Measurements from ENCODE around the gene KPNA6.

The KPNA6 gene

DNA sequence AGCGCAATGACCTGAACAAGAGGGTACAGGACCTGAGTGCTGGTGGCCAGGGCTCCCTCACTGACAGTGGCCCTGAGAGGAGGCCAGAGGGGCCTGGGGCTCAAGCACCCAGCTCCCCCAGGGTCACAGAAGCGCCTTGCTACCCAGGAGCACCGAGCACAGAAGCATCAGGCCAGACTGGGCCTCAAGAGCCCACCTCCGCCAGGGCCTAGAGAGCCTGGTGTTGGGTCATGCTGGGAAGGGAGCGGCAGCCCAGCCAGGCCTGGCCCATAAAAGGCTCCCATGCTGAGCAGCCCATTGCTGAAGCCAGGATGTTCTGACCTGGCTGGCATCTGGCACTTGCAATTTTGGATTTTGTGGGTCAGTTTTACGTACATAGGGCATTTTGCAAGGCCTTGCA, 87.1 kb downstream of the KPNA6 start:
- no peak for DNase-seq

DNA sequence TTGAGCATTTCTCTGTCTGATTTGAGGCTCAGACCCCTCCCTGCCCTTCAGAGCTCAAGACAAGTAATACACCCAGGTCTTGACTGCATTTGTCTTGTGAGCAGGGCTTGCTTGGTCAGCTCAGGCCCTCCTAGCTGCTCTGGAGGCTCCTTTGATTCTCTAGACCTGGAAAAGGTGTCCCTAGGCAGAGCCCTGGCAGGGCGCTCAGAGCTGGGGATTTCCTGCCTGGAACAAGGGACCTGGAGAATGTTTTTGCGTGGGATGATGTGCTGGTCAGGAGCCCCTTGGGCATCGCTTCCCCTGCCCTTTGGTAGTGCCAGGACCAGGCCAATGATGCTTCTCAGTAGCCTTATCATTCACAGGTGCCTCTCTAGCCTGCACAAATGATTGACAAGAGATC, 87.7 kb downstream of the KPNA6 start:
- no peak for DNase-seq

DNA sequence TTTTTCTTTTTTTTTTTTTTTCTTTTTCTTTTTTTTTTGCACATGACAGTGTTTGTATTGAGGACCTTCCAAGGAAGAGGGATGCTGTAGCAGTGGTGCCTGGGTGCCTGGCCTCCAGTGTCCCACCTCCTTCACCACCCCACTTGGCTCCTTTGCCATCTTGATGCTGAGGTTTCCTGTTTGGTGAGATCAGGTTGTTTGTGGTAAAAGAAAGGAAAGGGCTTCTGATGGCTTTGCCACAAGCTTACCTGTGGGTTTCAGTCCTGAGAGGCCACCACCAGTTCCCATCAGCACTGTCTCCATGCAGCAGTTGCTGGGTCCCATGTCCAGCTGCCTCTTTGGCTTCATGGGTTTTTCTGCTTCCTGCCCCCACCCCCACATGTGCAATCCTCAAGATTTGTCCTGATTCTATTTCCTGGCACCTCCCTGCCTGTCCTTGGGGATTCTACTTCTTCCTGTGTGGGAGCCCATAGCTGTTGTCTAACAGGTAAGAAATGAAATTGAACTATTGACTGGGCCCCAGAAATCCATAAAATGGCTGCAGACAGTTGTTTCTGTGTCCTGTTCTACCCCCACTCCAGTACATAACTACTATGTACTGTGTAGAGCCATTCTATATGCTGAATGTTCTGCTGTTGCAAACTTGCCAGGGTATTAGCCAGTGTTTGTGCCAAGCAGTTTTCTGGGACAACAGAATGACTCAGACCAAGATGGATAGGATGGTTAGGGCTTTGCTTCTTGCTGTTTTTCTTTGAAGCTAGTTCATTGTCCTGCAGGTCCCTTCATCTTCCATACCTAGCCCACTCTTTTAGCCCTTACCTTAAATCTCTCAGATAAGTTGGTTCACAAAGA, 88.3 kb downstream of the KPNA6 start:
- peak; percentile 46 for DNase-seq

DNA sequence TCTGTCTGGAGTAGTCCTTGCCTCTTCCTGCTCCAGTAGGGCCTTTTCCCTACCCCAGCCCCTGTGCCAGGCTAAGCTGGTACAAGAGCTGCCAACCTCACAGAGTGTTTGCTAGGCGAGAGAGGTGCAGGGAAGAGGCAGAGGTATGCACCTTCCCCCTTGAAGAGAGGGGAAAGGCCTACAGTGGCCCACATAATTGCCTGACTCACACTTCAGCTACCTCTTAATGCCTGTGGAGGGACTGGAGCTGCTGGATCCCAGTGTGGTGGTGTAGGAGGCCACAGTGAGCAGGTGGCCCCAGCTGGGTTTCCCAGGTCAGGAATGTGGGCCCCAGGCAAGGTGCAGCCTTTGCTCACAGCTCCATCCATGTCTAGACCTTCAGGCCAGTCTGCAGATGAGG, 89.2 kb downstream of the KPNA6 start:
- no peak for DNase-seq

DNA sequence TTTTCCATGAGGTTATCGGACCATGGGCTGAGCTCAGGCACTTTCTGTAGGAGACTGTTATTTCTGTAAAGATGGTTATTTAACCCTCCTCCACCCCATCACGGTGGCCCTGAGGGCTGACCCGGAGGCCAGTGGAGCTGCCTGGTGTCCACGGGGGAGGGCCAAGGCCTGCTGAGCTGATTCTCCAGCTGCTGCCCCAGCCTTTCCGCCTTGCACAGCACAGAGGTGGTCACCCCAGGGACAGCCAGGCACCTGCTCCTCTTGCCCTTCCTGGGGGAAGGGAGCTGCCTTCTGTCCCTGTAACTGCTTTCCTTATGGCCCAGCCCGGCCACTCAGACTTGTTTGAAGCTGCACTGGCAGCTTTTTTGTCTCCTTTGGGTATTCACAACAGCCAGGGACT, 90.0 kb downstream of the KPNA6 start:
- no peak for DNase-seq

DNA sequence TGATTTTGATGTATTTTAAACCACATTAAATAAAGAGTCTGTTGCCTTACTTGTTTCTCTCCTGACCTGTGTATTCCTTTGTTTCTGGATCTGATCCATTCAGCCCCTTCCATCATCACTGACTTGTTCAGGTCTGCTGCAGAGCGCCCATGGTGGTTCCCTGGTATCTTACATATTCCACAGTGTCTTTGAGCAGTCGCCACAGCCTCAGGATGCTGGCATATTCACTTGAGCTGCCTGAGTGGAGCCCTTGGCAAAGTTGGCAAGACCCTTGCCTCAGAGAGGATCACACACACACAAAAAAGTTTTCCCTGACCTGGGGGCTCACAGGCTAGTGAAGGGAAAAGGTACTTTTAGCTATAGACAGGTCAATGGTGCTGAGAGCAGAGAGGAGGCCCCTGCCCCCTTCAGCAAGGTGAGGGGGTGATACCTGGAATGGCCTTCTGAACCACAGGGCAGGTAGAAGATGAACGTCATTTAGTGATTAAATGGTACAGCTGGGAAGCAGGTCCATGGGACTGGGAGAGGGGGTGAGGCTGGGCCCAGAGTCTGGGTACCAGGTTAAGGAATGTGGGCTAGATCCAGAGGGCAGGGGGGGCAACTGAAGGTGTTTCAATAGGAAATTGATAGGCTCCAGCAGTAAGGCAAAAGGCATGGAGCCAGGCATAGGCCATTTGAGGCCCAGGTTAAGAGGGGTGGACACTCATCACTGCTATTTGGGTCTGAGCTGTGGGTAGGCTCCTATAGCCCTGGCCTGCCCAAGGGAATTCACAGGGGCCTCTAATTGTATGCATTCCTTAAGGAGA, 90.6 kb downstream of the KPNA6 start:
- no peak for DNase-seq

DNA sequence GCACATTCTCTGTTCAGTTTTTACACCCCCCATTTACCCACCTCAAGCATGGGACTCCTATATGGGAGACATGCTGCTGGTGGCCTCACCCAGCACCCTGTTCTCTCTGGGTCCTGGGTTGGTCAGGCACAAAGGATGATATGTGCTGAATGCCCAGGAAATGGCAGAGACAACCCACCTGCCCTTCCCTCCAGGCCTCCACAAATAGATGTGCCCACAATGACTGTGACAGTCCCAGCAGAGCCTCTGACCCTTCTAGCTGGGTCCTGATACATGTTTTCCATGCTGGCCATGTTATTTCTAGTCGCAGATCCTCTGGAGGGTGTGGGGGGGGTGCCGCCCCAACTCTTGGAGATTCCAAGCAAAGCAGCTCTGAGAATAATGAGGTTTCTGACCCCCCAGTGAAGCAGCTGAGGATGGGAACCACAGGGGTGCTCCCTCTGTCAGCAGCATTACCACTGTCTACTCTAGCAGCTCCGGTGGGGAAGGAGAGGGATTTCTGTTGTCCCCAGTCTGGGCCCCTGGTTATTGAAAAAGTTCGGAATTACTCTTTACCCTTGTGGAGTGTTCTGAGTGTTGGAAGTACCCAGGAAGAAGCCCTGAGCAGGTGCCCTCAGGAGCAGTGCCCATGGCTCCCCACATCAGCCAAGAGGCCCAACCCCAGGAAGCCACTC, 91.3 kb downstream of the KPNA6 start:
- no peak for DNase-seq

DNA sequence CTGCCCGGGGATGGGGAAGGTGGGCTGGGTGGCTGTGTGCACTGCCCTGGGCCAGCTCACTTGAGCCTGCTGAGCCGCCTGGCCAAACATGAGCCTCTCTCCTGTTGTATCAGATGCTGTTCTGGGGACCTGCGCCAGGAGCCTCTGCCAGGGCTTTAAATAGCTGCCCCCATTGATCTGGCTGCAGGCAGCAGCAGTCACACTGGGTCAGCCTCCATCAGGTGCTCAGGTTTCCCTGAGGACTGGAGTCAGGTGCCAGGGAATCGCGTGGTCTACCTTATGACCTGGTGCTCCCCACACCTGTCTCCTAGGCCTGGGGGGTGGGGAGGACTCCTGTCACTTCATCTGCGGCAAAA, 91.8 kb downstream of the KPNA6 start:
- no peak for DNase-seq

DNA sequence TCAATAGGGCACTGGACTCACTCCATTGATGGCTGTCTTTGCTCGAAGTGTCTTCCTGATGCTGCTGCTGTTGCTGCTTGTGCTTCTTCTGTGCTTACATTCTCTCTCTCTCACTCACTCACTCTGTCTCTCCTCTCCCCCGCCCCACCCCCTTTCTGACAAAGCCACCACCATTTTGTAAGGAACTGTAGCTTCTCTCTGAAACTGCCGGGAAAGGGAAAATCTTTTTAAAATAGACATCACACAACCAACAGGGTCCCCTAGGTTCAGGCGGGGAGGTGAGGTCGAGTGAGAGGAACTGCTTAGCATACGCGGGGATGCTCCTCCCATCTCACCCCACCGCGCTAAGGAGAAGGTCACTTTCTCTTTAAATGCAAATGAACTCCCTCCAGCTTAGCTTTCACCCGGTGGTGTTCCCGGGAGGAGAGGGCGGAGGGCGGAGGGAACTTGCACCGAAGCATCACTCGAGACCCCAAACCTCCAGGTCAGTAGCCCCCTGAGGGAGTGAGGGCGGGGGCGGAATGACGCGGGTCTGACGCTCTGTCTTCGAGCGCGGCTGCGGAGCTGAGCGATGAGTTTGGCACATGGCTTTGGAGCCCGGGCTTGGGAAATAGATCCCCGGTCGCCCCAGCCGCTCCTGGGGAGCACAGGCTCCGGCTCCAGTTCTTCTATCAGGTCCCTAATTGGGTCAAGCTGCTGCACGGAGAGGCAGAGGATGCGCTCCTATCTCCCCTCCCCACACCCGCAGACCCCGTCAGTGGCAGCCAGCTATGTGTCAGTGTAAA, 92.6 kb downstream of the KPNA6 start, which contains the start of gene CCDC28B:
Gene CCDC28B, plus strand, starts transcription at position 370 of the 785 bp plus-strand sequence. CDS start 1,341 bp downstream, outside the sequence.
- peak; percentile 58 for DNase-seq

DNA sequence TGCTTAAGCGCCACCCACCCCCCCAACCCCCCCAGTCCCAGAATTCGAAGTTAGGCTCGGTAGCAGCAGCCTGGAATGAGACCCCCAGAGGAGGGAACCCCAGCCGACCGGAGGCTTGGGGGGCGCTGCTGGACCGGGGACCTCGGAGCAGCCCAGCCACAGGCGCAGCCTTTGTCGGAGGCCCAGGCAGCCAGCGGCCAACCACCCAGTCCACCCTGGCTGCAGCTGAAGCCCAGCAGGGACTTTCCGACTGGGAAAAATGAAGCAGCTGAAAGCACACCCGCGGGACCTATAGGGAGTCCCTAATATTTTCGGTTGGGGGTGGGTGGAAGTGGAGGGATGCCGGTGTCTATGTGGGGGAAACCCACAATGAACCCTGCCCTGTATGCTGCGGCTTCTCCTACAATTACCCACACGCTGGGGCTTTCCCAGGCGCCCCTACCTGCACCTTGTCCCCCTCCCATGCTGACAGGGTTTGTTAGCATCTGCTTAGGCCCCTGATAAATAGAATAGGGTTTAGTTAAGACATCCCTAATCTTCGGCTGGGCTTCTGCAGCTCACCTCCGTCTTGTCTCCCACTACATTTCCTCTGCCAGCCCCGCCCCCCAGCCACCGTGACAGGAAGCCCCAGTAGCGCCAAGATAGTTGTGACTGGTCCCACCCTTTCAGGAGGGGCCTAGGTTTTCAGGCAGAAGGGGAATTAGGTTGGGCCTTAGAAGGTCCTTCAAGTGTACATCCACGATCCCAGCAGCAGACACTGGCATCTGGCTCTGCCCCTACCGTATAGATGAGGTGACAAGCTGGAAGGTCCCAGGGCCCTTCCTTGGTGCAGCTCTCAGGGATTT, 93.4 kb downstream of the KPNA6 start:
- DNase-seq, result peak; percentile 84

DNA sequence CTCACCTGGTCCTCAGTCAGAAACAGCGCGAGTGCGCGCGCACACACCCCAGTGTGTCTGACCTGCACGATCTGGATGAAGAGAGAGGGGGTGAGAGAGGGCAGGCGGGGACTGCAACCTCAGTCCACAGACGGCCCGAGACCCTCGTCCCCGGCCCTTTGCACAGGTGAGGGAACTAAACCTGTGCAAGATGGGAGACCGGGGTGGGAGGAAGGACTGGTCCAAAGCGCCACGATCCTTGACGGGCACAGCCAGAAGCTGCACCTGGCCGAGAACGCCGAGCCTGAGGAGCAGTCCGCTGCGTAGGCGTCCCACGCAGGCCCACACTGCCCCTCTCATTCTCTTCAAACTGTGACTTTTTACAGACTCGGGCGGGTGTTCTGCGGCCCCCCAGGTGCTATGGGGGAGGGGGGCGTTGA, 97.1 kb downstream of the KPNA6 start:
- DNase-seq, result no peak

DNA sequence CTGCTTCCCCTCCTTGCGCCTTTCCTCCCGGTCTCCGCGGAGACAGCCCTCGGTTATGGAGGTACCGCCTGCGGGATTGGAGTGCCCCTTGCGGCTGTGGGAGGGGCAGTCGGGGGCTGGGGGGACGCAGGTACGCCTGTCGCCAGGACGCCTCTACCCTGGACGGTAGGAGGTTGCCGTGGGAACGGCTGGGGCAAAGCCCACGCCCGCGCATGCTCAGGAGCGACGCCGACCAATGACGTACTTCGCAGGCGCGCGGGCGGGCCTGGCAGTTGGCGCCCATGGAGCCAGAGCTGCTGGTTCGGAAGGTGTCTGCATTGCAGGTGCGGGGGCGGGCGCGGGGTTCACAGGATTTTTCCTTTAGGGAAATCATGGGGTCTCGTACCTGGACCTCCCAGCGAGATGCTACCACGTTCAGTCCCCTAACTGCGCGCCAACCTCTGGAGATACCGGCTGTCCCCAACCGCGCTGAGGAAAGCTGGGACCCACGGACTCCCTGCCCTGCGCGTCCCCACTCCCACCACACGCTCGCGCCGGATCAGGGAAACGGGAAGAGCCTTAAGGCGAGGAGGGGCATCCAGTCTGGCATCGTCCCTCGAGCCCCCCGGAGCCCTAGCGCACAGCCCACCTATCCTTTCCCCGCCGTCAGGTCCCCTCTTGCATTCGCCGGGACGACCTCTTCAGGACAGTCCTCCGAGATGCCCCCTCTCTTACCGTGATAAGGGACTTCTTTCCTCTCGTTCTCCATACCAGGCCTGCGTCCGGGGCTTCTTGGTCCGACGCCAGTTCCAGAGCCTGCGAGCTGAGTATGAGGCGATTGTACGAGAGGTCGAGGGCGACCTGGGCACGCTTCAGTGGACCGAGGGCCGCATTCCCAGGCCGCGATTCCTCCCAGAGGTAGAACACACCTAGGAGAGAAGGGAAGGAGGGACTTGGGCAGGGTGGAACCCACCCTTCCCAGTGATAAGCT, 97.8 kb downstream of the KPNA6 start, which contains the start of gene IQCC:
Gene IQCC, plus strand, starts transcription at position 271 of the 970 bp plus-strand sequence. Its CDS starts 11 bp downstream, at position 282.
- DNase-seq, result peak; percentile 90

DNA sequence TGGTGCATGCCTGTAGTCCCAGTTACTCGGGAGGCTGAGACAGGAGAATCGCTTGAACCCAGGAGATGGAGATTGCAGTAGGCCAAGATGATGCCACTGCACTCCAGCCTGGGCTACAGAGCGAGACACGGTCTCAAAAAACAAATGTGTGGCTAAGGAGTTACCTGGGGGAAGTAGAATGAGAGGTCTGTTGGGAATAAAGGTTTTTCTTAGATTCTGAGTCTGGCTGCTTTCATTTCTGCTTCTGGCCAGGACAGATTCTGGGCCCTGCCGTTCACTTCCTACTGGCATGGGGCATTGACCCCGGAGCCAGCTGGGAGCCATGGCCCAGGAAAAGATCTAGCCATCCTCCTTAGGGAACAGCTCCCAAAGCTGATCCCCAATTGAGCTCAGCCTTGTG, 100.6 kb downstream of the KPNA6 start:
- no peak for DNase-seq

DNA sequence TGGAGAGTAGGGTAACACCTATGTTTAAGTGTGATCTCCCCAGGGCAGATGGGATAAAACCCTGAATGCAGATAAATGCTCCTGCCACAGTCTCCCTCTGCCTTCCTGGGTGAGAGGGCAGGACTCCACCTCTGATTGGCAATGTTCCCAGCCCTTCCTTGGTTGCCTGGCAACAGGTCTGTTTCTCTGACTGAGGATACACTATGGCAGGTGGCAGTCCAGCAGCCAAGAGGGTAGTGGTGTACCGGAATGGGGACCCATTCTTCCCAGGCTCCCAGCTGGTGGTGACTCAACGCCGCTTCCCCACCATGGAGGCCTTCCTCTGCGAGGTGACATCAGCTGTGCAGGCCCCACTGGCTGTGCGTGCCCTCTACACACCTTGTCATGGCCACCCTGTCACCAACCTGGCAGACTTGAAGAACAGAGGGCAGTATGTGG, 101.1 kb downstream of the KPNA6 start, which contains the start of gene DCDC2B:
Gene DCDC2B, plus strand, starts transcription at position 199 of the 438 bp plus-strand sequence. Its CDS starts 5 bp downstream, at position 204.
- DNase-seq, result no peak

DNA sequence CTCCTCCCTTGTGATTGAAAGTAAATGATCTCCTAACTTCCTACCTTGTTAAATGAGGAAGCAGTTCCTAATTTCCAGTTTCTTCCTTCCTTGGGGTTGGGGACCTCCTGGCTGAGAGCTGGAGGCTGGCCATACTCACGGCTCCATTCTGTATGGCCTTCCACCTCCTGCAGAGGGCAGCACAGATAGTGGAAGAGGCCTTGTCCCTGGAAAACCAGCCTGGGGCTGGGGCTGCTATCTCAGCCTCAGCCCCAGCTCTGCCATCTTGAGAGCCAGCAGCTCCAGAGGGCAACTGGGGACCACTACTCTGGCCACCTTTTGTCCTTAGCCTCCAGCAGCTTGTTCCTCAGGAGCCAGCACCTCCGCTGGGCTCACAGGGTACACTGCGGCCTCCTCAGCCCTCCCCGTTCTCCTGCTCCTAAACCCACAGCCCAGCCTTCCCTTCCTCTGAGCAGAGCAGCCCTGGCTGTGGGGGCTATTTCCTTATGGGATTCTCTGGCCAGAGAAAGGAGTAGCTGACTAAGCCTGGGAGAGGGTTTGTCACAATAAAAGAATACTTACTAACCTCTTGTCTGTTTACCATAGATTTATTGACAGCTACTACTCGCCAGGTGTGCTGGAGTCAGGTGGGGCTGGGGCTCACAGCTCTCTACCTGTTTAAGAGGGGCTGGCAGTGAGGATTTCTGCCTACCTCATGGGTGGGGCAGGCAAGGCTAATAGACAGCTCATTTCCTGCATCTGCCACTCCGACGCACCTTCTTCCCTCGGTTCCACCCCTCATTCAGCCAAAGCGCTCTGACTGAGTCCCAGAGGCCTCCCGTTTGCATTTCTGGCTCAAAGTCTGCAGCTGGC, 108.0 kb downstream of the KPNA6 start:
- DNase-seq, result peak; percentile 70

DNA sequence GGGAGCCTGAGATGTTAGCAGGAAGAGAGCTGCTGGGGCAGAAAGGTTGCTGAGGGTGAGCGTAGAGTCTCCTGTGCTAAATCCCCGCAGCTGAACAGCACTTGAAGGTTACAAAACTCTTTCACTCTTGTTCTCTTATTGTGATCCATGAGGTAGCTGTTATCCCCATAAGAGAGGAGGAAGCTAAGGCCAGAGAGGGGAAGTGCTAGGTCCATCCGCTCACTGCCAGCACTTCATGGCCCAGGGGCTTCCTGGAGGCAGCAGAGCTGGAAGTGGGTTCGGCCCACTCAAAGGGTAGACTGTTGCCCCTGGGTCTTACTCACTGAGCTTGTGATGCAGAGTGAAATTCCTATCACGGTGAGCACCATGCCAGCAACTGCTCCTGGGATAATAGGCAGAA, 108.7 kb downstream of the KPNA6 start:
- no peak for DNase-seq

DNA sequence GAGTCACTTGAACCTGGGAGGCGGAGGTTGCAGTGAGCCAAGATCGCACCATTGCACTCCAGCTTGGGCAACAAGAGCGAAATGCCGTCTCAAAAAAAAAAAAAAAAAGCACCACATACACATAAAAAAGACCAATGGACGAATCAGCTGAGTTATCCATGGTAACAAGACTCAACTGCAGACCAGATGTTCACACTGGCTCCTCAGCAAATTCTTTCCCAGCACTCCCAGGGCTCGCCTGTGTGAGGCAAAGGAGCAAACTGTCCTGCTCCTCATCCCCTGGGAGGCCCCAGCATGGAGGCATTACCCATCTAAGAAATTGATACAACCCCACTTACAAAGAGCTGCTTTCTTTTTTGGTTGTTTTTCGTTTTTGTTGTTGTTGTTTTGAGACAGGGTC, 111.2 kb downstream of the KPNA6 start:
- DNase-seq, result no peak

DNA sequence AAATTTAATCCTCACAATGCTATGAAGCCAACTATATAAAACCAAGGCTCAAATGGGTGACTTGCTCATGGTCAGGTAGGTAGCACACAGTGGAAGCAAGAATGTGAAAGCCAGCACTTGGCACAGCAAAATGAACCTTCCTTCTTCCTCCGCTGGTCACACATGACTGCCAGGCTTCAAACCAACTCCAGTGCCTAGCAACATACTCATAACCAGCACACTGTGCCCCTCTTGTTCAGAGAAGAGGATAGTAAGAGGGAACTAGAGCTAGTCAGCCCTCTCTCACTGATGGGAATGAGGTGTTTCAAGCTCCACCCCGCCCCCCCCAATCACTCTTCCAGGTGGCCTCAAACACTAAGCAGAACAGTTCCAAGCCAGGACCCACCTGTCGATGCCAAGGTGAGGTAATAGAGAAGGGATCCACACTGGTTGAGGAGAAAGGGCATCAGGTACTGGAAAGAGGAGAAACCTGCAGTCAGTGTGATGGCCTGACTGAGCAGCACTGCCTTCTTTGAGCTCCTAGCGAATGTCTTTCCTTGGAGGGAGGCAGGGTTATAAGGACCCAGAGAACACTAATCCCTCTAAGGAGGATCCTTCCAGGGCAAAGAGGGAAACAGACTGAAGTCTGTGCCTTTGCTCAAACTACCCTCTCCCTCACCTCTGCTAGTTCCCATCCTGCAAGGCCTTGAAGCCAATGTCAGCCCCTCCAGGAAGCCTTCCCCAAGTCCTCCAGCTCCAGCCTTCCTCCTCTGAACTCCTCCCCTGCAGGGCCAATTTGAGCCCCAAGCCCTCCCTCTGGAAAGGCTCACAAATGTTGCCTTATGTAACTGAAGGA, 113.1 kb downstream of the KPNA6 start:
- DNase-seq, result no peak

Data from CD4-positive, alpha-beta T cell treated with Interleukin-12 subunit alpha and Interleukin-12 subunit beta, for 1 hour (primary cell).